SU-DHL-6 (cell line): Measurements from ENCODE around the gene CITED2.
"Not testable (repeated sequence)": the region's sequence is repeated elsewhere in the genome, so short reads cannot be mapped to it uniquely, and the experiment has no call there.

Experiments used
- EZH2phosphoT487 ChIP-seq: fragments of 200-600 bp; sonication (generic), shearing (Covaris generic); conservative IDR thresholded peaks from 2 replicates; pipeline ENCODE4 v1.6.1; 2018; ENCODE audit warnings: mild to moderate bottlenecking, antibody characterized with exemption, low read length, moderate library complexity, mixed read lengths
- TF ChIP-seq, protein P1 (sequence below): fragments of 200-600 bp; sonication (generic); IDR thresholded peaks from one replicate; pipeline ENCODE4 v1.5.1; 2017; ENCODE audit warnings: antibody characterized with exemption, mild to moderate bottlenecking, low read length, moderate library complexity; ENCODE audit not compliant: insufficient read depth, poor library complexity, severe bottlenecking

DNA sequence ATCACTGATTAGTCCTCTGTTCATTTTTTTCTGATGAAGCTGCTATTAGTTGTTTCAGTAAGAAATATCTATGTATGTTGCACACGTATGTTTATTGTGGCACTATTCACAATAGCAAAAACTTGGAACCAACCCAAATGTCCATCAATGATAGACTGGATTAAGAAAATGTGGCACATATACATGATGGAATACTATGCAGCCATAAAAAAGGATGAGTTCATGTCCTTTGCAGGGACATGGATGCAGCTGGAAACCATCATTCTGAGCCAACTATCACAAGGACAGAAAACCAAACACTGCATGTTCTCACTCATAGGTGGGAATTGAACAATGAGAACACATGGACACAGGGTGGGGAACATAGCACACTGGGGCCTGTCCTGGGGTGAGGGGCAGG, 37.7 kb upstream of the CITED2 start:
- TF ChIP-seq, protein P1, sequence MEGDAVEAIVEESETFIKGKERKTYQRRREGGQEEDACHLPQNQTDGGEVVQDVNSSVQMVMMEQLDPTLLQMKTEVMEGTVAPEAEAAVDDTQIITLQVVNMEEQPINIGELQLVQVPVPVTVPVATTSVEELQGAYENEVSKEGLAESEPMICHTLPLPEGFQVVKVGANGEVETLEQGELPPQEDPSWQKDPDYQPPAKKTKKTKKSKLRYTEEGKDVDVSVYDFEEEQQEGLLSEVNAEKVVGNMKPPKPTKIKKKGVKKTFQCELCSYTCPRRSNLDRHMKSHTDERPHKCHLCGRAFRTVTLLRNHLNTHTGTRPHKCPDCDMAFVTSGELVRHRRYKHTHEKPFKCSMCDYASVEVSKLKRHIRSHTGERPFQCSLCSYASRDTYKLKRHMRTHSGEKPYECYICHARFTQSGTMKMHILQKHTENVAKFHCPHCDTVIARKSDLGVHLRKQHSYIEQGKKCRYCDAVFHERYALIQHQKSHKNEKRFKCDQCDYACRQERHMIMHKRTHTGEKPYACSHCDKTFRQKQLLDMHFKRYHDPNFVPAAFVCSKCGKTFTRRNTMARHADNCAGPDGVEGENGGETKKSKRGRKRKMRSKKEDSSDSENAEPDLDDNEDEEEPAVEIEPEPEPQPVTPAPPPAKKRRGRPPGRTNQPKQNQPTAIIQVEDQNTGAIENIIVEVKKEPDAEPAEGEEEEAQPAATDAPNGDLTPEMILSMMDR = not testable (repeated sequence)
- not testable (repeated sequence) for TF ChIP-seq EZH2phosphoT487
